ENCODE results near the gene BIN1. TPM values are rescaled to one million over a fixed set of nuclear protein-coding genes. Genes with fewer than 3 reads are reported as not detected.

The BIN1 gene
- total RNA-seq, 1 experiment from 2014 or later: 42.5 TPM

- H3K27me3 Mint-ChIP-seq (ENCODE audit: low read depth): no peaks in the 10 kb centered on the region
- no peak for ATAC-seq
- H3K9me3 Mint-ChIP-seq: peaks cover 22% of the 10 kb centered on the region
- POLR2A ChIA-PET: no interaction called here
- CTCF ChIA-PET: interaction anchor here (0.8 to 0.9 kb wide), 4 partner anchors 19 to 86 kb away, joined by 3 to 6 read pairs (median 4); partner anchors contain the start of gene BIN1
- no peak overlapping the region for H3K4me3 Mint-ChIP-seq
- DNase-seq (ENCODE audit: low spot score): no peak
- no peak for TF ChIP-seq AFF4 (CRISPR knock-in tag; IDR thresholded peaks at IDR 0.05; ENCODE audit: borderline replicate concordance)
- TF ChIP-seq USF2 (CRISPR knock-in tag; IDR thresholded peaks at IDR 0.05): no peak
- no peak overlapping the region for H3K27ac Mint-ChIP-seq
- H3K36me3 Mint-ChIP-seq: peaks cover 8% of the 10 kb centered on the region
- H3K4me1 Mint-ChIP-seq: peaks cover 20% of the 10 kb centered on the region
Measured at GRCh38 chr2:127154396-127154795, 47.4 kb upstream of the BIN1 start.

- DNase-seq (ENCODE audit: low spot score) (no peak), ATAC-seq (no peak)
- ChIA-PET CTCF (interaction anchor here (0.8 kb wide), 1 partner anchor 43 kb away, joined by 3 read pairs; no protein-coding TSS in a partner anchor), POLR2A (no interaction called here)
- Mint-ChIP-seq H3K9me3 (peaks cover 23% of the 10 kb centered on the region), H3K27ac (no peak overlapping the region), H3K4me1 (peaks cover 13% of the 10 kb centered on the region), H3K36me3 (peaks cover 8% of the 10 kb centered on the region), H3K27me3 (ENCODE audit: low read depth) (no peaks in the 10 kb centered on the region), H3K4me3 (no peak overlapping the region)
- TF ChIP-seq ZNF232 (CRISPR knock-in tag; IDR thresholded peaks at IDR 0.05) (no peak), TCF7 (CRISPR knock-in tag; IDR thresholded peaks at IDR 0.05; ENCODE audit: low read depth) (no peak), NR3C1 (CRISPR knock-in tag; conservative IDR thresholded peaks at IDR 0.05; ENCODE audit: low read depth) (no peak), EMX1 (CRISPR knock-in tag; IDR thresholded peaks at IDR 0.05) (no peak), ZBTB21 (CRISPR knock-in tag; IDR thresholded peaks at IDR 0.05; ENCODE audit: borderline replicate concordance) (no peak), ZNF281 (CRISPR knock-in tag; IDR thresholded peaks at IDR 0.05) (no peak), GRHL2 (CRISPR knock-in tag; IDR thresholded peaks at IDR 0.05; ENCODE audit: insufficient replicate concordance, severe bottlenecking) (no peak), ZNF317 (CRISPR knock-in tag; IDR thresholded peaks at IDR 0.05; ENCODE audit: borderline replicate concordance, low read depth) (no peak), TEAD1 (CRISPR knock-in tag; IDR thresholded peaks at IDR 0.05) (no peak), ZNF423 (CRISPR knock-in tag; IDR thresholded peaks at IDR 0.05) (no peak), AR (CRISPR knock-in tag; IDR thresholded peaks at IDR 0.05) (no peak), PREB (CRISPR knock-in tag; IDR thresholded peaks at IDR 0.05; ENCODE audit: borderline replicate concordance) (no peak), ATF3 (CRISPR knock-in tag; conservative IDR thresholded peaks at IDR 0.05) (no peak), SP1 (CRISPR knock-in tag; conservative IDR thresholded peaks at IDR 0.05) (no peak)
Measured at GRCh38 chr2:127153691-127154158, 46.8 kb upstream of the BIN1 start.
